Colonic mucosa (tissue), 4 donors: ENCODE data around the gene HAL. TPM values are rescaled to one million over a fixed set of nuclear protein-coding genes. Genes with fewer than 3 reads are reported as not detected.

ENCODE experiments used
- DNase-seq: peaks from one replicate; pipeline ENCODE4 v3.0.0-alpha.2; 2020
- H3K27ac ChIP-seq: fragments of 200-600 bp; one replicate; pipeline ENCODE4 v1.8.0; 2021
- H3K27me3 ChIP-seq: fragments of 200-600 bp; one replicate; pipeline ENCODE4 v1.8.0; 2021
- H3K36me3 ChIP-seq: fragments of 200-600 bp; one replicate; pipeline ENCODE4 v1.8.0; 2021
- H3K4me1 ChIP-seq: fragments of 200-600 bp; one replicate; pipeline ENCODE4 v1.8.0; 2021; ENCODE audit warnings: mild to moderate bottlenecking
- H3K4me3 ChIP-seq: fragments of 200-600 bp; one replicate; pipeline ENCODE4 v1.8.0; 2021
- H3K9ac ChIP-seq, 2 donors: one replicate each; pipeline ENCODE4 v1.7.0; 2013; ENCODE audit warnings: control low read depth in 2 of 2, low read depth in 2 of 2, low read length in 2 of 2
- H3K9me3 ChIP-seq: fragments of 200-600 bp; one replicate; pipeline ENCODE4 v1.8.0; 2021
- intact Hi-C: fragments of 100-400 bp; cut with DNase I; formaldehyde crosslinking; loops from one replicate; pipeline ENCODE4 v1.14.1; 2022
- total RNA-seq, 2 donors: library from RNA; stranded (reverse); fragmentation: NEBNext Ultra II Directional in 1 of 2; extraction: Animal tissue kit (Norgen Biotek cat#: 25700) in 1 of 2; gene quantifications; one replicate each; pipeline ENCODE4 v1.2.1, GENCODE V29; 2021
- TF ChIP-seq, protein P1 (sequence below): fragments of 200-600 bp; IDR thresholded peaks from one replicate; pipeline ENCODE4 v1.8.0; 2022; ENCODE audit warnings: antibody characterized with exemption, mild to moderate bottlenecking
- donor health status: healthy.
- donor health status: DM: no; HTN: no; CAD: no.
- donor health status: DM: no; HTN: no; CAD: no.

HAL gene
- total RNA-seq, 2 donors from 2014 or later = 0.91 to 1.1 TPM

DNA sequence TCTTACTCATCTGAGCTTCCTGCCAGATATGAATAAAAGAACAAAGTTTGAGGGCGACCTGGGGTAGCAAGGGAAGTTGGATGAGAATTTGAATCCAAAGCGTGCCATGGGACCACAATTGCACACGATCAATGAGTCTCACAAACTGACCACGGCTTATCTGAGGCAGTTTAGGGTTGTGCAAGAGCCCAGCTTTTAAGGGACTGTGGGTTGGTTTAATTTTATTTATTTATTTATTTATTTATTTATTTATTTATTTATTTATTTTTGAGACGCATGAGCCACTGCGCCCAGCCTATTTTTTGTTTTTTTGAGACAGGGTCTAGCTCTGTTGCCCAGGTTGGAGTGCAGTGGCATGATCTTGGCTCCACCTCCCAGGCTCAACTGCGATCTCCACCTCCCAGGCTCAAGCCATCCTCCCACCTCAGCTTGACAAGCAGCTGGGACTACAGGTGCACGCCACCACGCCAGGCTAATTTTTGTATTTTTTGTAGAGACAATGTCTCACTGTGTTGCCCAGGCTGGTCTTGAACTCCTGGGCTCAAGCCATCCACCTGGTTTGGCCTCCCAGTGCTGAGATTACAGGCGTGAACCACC lies 51.9 kb downstream of the HAL start:
- intact Hi-C loops = no loop called here
- no peaks in the 10 kb centered on the region for H3K4me1 ChIP-seq
- H3K4me3 ChIP-seq = no peak overlapping the region
- no peaks in the 10 kb centered on the region for H3K27me3 ChIP-seq
- no peaks in the 10 kb centered on the region for H3K9me3 ChIP-seq
- H3K27ac ChIP-seq = no peak overlapping the region
- TF ChIP-seq, protein P1, sequence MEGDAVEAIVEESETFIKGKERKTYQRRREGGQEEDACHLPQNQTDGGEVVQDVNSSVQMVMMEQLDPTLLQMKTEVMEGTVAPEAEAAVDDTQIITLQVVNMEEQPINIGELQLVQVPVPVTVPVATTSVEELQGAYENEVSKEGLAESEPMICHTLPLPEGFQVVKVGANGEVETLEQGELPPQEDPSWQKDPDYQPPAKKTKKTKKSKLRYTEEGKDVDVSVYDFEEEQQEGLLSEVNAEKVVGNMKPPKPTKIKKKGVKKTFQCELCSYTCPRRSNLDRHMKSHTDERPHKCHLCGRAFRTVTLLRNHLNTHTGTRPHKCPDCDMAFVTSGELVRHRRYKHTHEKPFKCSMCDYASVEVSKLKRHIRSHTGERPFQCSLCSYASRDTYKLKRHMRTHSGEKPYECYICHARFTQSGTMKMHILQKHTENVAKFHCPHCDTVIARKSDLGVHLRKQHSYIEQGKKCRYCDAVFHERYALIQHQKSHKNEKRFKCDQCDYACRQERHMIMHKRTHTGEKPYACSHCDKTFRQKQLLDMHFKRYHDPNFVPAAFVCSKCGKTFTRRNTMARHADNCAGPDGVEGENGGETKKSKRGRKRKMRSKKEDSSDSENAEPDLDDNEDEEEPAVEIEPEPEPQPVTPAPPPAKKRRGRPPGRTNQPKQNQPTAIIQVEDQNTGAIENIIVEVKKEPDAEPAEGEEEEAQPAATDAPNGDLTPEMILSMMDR = no peak
- DNase-seq = no peak
- H3K9ac ChIP-seq = no peak overlapping the region
- H3K36me3 ChIP-seq = no peaks in the 10 kb centered on the region

DNA sequence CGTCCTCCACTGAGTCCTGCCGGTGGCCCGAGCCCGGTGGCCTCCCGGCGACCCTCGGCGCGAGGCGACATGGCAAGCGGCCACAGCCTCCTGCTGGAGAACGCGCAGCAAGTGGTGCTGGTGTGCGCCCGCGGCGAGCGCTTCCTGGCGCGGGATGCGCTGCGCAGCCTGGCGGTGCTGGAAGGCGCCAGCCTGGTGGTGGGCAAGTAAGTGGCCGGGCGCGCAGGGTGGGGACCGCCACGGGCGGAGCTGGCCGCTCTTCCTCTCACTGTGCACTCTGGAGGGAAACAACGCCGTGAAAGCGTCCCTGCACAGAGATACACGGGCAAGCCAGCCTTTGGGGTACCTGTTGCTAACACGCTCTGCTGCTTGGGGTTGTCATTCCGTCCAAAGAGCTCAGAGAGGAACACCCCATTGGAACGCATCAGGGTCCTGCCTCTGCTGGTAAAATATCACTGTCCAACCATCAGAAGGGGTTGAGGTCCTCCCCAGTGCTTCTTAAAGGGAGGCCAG lies 52.8 kb downstream of the HAL start, which contains the start of gene AMDHD1:
AMDHD1 (plus strand) TSS at position 2 of the 513 bp plus-strand sequence; CDS start at position 70, 68 bp downstream.
- DNase-seq = peak; percentile 48
- TF ChIP-seq, protein P1 = no peak
- H3K27me3 ChIP-seq = no peaks in the 10 kb centered on the region
- H3K9me3 ChIP-seq = no peaks in the 10 kb centered on the region
- H3K4me1 ChIP-seq = no peaks in the 10 kb centered on the region
- H3K27ac ChIP-seq = peak within 1 kb of the TSS; percentile 56
- H3K4me3 ChIP-seq = peak within 1 kb of the TSS; percentile 58
- no peaks in the 10 kb centered on the region for H3K36me3 ChIP-seq
- intact Hi-C loops = no loop called here
- peak within 1 kb of the TSS; percentile 40 to 57 for H3K9ac ChIP-seq

DNA sequence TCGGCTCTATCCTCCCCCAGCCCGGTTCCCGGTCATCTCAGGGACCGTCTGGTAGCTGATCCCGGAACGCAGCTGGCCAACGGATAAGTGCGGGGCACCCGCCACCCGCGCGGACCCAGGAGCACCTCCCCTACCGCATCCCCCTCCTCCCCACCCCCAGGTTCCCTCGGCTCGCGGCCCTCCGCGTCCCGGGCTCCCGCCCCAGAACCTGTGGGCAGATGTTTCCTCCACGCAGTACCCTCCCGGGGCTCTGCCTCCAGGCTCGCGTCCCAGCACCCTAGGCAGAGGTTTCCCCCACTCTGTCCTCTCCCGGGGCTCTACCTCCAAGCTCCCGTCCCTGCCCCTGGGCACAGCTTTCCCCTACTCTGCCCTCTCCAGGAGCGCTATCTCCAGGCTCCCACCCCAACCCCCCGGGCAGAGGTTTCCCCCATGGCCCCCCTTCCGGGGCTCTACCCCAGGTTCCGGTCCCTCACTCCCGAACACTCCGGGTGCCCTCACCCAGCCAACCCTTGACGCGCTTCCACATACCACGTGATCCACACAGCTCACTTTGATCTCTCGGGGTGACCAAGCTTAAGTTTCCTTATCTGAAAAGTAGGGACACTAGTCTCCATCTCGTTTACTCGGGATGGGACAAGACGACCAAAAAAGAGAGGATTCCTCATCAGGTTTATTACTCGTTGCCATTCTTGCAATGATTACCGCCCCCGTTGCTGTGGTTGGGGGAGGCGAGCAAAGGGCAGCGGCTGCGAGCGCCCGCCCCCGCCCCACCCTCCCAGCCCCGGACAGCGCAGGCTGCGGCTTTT lies 53.4 kb downstream of the HAL start, which contains the start of gene CCDC38:
CCDC38 (minus strand) TSS at position 91 of the 806 bp plus-strand sequence. CDS start 6,105 bp downstream, outside the sequence.
- peak; percentile 84 for DNase-seq
- intact Hi-C loops = no loop called here
- TF ChIP-seq, protein P1 = no peak
- Histone ChIP-seq H3K9me3 (no peaks in the 10 kb centered on the region), H3K36me3 (no peaks in the 10 kb centered on the region), H3K27me3 (no peaks in the 10 kb centered on the region), H3K27ac (peak within 1 kb of the TSS; percentile 56), H3K9ac (peak within 1 kb of the TSS; percentile 40 to 57), H3K4me1 (no peaks in the 10 kb centered on the region), H3K4me3 (peak within 1 kb of the TSS; percentile 58)

- H3K36me3 ChIP-seq = no peaks in the 10 kb centered on the region
- intact Hi-C loops = no loop called here
- no peaks in the 10 kb centered on the region for H3K27me3 ChIP-seq
- TF ChIP-seq, protein P1 = no peak
- peak overlapping the region; percentile 58 for H3K4me3 ChIP-seq
- no peaks in the 10 kb centered on the region for H3K9me3 ChIP-seq
- peak overlapping the region; percentile 40 to 57 for H3K9ac ChIP-seq
- DNase-seq = no peak
- no peaks in the 10 kb centered on the region for H3K4me1 ChIP-seq
- H3K27ac ChIP-seq = peak overlapping the region; percentile 56
Observed at GRCh38 chr12:95942101-95942523, 54.0 kb downstream of the HAL start.

- no peak overlapping the region for H3K27ac ChIP-seq
Observed at GRCh38 chr12:95940514-95940913, 55.6 kb downstream of the HAL start.

More at GRCh38 chr12:95940514-95940913, 55.6 kb downstream of the HAL start:
- Histone ChIP-seq H3K4me3 (no peak overlapping the region), H3K27me3 (no peaks in the 10 kb centered on the region), H3K4me1 (no peaks in the 10 kb centered on the region), H3K36me3 (no peaks in the 10 kb centered on the region), H3K9ac (no peak overlapping the region), H3K9me3 (no peaks in the 10 kb centered on the region)
- DNase-seq = no peak
- intact Hi-C loops = no loop called here
- TF ChIP-seq, protein P1 = no peak

Other genes with a start within 250 kb of the HAL start
- 10 to 100 TPM; 12.4 to 16.8 TPM for gene NTN4, start 205.6 kb downstream of the HAL start, total RNA-seq
- gene SNRPF, start 137.4 kb downstream of the HAL start, total RNA-seq = 10 to 100 TPM; 17.9 to 35.4 TPM
- gene CCDC38, start 53.7 kb downstream of the HAL start, total RNA-seq = not detected
- gene AMDHD1, start 53.0 kb downstream of the HAL start, total RNA-seq = under 1 TPM in 1 of 2 donors, not detected in 1; 0.48 TPM
- 10 to 100 TPM; 71.4 to 96.5 TPM for gene LTA4H, start 39.2 kb upstream of the HAL start, total RNA-seq
- 10 to 100 TPM in 1 of 2 donors, 1 to 10 TPM in 1; 8.5 to 10.8 TPM for gene ELK3, start 198.0 kb upstream of the HAL start, total RNA-seq